Measurements from ENCODE around the gene TRAF4. TPM values are rescaled to one million over a fixed set of nuclear protein-coding genes. Genes with fewer than 3 reads are reported as not detected.

The TRAF4 gene
- total and polyA plus RNA-seq, 2 donors = 21.2 to 29.3 TPM

DNA sequence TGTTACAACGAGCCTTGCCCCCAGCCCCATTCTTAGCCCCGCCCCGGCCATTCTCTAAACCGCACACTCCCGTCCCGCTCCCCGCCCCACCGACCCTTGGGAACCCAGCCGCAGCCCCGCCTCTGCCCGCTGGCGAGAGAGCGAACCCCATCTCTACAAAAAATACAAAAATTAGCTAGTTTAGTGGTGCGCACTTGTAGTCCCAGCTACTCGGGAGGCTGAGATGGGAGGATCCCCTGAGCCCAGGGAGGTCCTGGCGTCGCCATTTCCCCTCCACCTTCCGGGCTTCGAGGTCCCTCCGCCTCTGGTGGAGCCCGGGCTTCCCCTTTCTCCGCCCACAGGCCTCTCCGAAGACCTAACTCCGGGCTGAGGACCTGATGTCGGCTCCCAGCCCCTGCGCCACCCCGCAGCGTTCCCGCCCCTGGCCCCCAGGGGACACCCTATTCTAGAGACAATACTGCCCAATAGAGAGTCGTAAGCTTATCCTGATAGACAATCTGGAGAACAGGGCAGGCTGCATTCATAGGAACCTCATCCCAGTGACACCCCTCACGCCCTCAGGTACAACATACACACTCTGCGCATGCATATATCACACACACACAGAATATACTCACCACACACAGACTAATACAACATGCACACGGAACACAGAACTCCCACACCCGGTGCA lies 31.6 kb upstream of the TRAF4 start:
- peaks cover 16 to 40% of the 10 kb centered on the region in 2 donors for H3K27me3 ChIP-seq (ENCODE audit: control insufficient read depth in 2 of 2, insufficient read depth in 1 of 2, low read length in 1 of 2)
- H3K9me3 ChIP-seq (ENCODE audit: control insufficient read depth in 2 of 2, insufficient read depth in 1 of 2, low read length in 1 of 2) = no peaks in the 10 kb centered on the region
- peak overlapping the region; percentile 44 to 88 for H3K27ac ChIP-seq (ENCODE audit: low read depth in 1 of 2, low read length in 1 of 2)
- peaks cover 8 to 30% of the 10 kb centered on the region in 2 donors for H3K4me1 ChIP-seq (ENCODE audit: control insufficient read depth in 2 of 2, insufficient read depth in 2 of 2, low read length in 2 of 2)
- H3K36me3 ChIP-seq (ENCODE audit: control insufficient read depth in 2 of 2, insufficient read depth in 2 of 2, low read length in 1 of 2) = no peaks in the 10 kb centered on the region
- peak overlapping the region; percentile 53 to 68 for H3K4me3 ChIP-seq (ENCODE audit: low read length in 2 of 2)
- 12% methylated on average over 34 of the region's 34 CpGs for WGBS
- peak in 3 of 9 donors; percentile 49 to 70 (median 60) for DNase-seq (ENCODE audit: low read depth in 6 of 9, low spot score in 9 of 9)

- DNase-seq (ENCODE audit: low read depth in 6 of 9, low spot score in 9 of 9) = no peak
- Histone ChIP-seq H3K9me3 (ENCODE audit: control insufficient read depth in 2 of 2, insufficient read depth in 1 of 2, low read length in 1 of 2) (no peaks in the 10 kb centered on the region), H3K36me3 (ENCODE audit: control insufficient read depth in 2 of 2, insufficient read depth in 2 of 2, low read length in 1 of 2) (no peaks in the 10 kb centered on the region), H3K4me3 (ENCODE audit: low read length in 2 of 2) (no peak overlapping the region), H3K27me3 (ENCODE audit: control insufficient read depth in 2 of 2, insufficient read depth in 1 of 2, low read length in 1 of 2) (peaks cover 23 to 46% of the 10 kb centered on the region in 2 donors), H3K4me1 (ENCODE audit: control insufficient read depth in 2 of 2, insufficient read depth in 2 of 2, low read length in 2 of 2) (peaks cover 13 to 35% of the 10 kb centered on the region in 2 donors), H3K27ac (ENCODE audit: low read depth in 1 of 2, low read length in 1 of 2) (peak overlapping the region in 1 of 2 donors; percentile 88)
- WGBS = 94% methylated on average over 7 of the region's 7 CpGs
Measured at GRCh38 chr17:28712705-28713415, 31.0 kb upstream of the TRAF4 start.

GRCh38 chr17:28714281-28714680 lies 29.5 kb upstream of the TRAF4 start:
- no peak for DNase-seq (ENCODE audit: low read depth in 6 of 9, low spot score in 9 of 9)
- 97% methylated on average over 3 of the region's 3 CpGs for WGBS
- Histone ChIP-seq H3K36me3 (ENCODE audit: control insufficient read depth in 2 of 2, insufficient read depth in 2 of 2, low read length in 1 of 2) (no peaks in the 10 kb centered on the region), H3K27me3 (ENCODE audit: control insufficient read depth in 2 of 2, insufficient read depth in 1 of 2, low read length in 1 of 2) (peaks cover 31 to 61% of the 10 kb centered on the region in 2 donors), H3K4me3 (ENCODE audit: low read length in 2 of 2) (no peak overlapping the region), H3K9me3 (ENCODE audit: control insufficient read depth in 2 of 2, insufficient read depth in 1 of 2, low read length in 1 of 2) (no peaks in the 10 kb centered on the region), H3K4me1 (ENCODE audit: control insufficient read depth in 2 of 2, insufficient read depth in 2 of 2, low read length in 2 of 2) (peaks cover 16 to 49% of the 10 kb centered on the region in 2 donors), H3K27ac (ENCODE audit: low read depth in 1 of 2, low read length in 1 of 2) (no peak overlapping the region)

- no peak for DNase-seq (ENCODE audit: low read depth in 6 of 9, low spot score in 9 of 9)
- H3K4me1 ChIP-seq (ENCODE audit: control insufficient read depth in 2 of 2, insufficient read depth in 2 of 2, low read length in 2 of 2) = peaks cover 16 to 47% of the 10 kb centered on the region in 2 donors
- no peaks in the 10 kb centered on the region for H3K36me3 ChIP-seq (ENCODE audit: control insufficient read depth in 2 of 2, insufficient read depth in 2 of 2, low read length in 1 of 2)
- H3K4me3 ChIP-seq (ENCODE audit: low read length in 2 of 2) = no peak overlapping the region
- WGBS = 97% methylated on average over 2 of the region's 2 CpGs
- no peaks in the 10 kb centered on the region for H3K9me3 ChIP-seq (ENCODE audit: control insufficient read depth in 2 of 2, insufficient read depth in 1 of 2, low read length in 1 of 2)
- H3K27ac ChIP-seq (ENCODE audit: low read depth in 1 of 2, low read length in 1 of 2) = no peak overlapping the region
- H3K27me3 ChIP-seq (ENCODE audit: control insufficient read depth in 2 of 2, insufficient read depth in 1 of 2, low read length in 1 of 2) = peaks cover 31 to 62% of the 10 kb centered on the region in 2 donors
Measured at GRCh38 chr17:28715217-28715616, 28.6 kb upstream of the TRAF4 start.

GRCh38 chr17:28716740-28717577 lies 26.9 kb upstream of the TRAF4 start:
- WGBS = 42% methylated on average over 63 of the region's 63 CpGs
- Histone ChIP-seq H3K27me3 (ENCODE audit: control insufficient read depth in 2 of 2, insufficient read depth in 1 of 2, low read length in 1 of 2) (peaks cover 31 to 62% of the 10 kb centered on the region in 2 donors), H3K9me3 (ENCODE audit: control insufficient read depth in 2 of 2, insufficient read depth in 1 of 2, low read length in 1 of 2) (no peaks in the 10 kb centered on the region), H3K36me3 (ENCODE audit: control insufficient read depth in 2 of 2, insufficient read depth in 2 of 2, low read length in 1 of 2) (peaks cover 10 to 13% of the 10 kb centered on the region in 2 donors), H3K27ac (ENCODE audit: low read depth in 1 of 2, low read length in 1 of 2) (peak overlapping the region; percentile 18 to 69), H3K4me1 (ENCODE audit: control insufficient read depth in 2 of 2, insufficient read depth in 2 of 2, low read length in 2 of 2) (peaks cover 18 to 49% of the 10 kb centered on the region in 2 donors), H3K4me3 (ENCODE audit: low read length in 2 of 2) (peak overlapping the region; percentile 42 to 45)
- no peak for DNase-seq (ENCODE audit: low read depth in 6 of 9, low spot score in 9 of 9)

GRCh38 chr17:28717578-28718332 lies 26.1 kb upstream of the TRAF4 start, which contains the start of gene RAB34:
Gene RAB34 (minus strand): TSS chr17:28717868. CDS start chr17:28717266, 602 bp downstream.
- peak in 1 of 9 donors; percentile 39 for DNase-seq (ENCODE audit: low read depth in 6 of 9, low spot score in 9 of 9)
- H3K4me3 ChIP-seq (ENCODE audit: low read length in 2 of 2) = peak within 1 kb of the TSS; percentile 42 to 45
- H3K27ac ChIP-seq (ENCODE audit: low read depth in 1 of 2, low read length in 1 of 2) = peak within 1 kb of the TSS; percentile 37 to 69
- no peaks in the 10 kb centered on the region for H3K9me3 ChIP-seq (ENCODE audit: control insufficient read depth in 2 of 2, insufficient read depth in 1 of 2, low read length in 1 of 2)
- WGBS = 8% methylated on average over 60 of the region's 60 CpGs
- H3K27me3 ChIP-seq (ENCODE audit: control insufficient read depth in 2 of 2, insufficient read depth in 1 of 2, low read length in 1 of 2) = peaks cover 31 to 58% of the 10 kb centered on the region in 2 donors
- peaks cover 18 to 21% of the 10 kb centered on the region in 2 donors for H3K36me3 ChIP-seq (ENCODE audit: control insufficient read depth in 2 of 2, insufficient read depth in 2 of 2, low read length in 1 of 2)
- H3K4me1 ChIP-seq (ENCODE audit: control insufficient read depth in 2 of 2, insufficient read depth in 2 of 2, low read length in 2 of 2) = peaks cover 16 to 48% of the 10 kb centered on the region in 2 donors

DNA sequence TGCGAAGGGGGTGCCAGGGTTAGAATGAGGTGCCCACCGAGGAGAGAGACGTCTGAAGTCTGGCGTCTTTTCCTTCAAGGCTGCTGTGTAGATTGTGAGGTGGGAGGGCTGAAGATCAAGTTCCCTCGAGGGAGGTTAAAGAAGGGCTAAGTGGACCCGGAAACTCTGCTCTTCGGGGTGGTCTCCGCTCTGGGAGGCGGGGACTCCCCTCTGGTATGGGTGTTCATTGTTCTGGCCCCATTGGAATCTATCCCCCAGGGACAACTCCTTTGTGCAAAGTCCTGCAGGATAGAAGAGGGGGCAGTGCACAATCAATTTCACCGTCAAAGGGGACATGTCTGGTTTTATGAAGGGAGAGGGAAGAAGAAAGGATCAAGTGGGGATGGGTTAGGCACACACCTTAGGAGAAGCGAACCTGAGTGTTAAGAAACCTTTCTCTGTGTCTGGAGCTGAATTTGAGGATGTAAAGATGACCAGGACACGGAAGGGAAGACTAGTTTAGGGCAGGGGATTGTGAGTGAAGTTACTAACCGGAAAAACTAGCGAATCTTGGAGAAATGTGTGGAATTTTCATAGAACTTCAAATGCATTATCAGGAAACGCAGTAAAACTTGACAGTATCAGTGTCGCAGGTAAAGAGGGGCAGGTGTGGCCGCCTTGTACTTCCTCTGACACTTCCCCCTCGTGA lies 25.3 kb upstream of the TRAF4 start:
- Histone ChIP-seq H3K27me3 (ENCODE audit: control insufficient read depth in 2 of 2, insufficient read depth in 1 of 2, low read length in 1 of 2) (peaks cover 31 to 56% of the 10 kb centered on the region in 2 donors), H3K27ac (ENCODE audit: low read depth in 1 of 2, low read length in 1 of 2) (peak overlapping the region in 1 of 2 donors; percentile 10), H3K4me1 (ENCODE audit: control insufficient read depth in 2 of 2, insufficient read depth in 2 of 2, low read length in 2 of 2) (peaks cover 16 to 53% of the 10 kb centered on the region in 2 donors), H3K4me3 (ENCODE audit: low read length in 2 of 2) (peak overlapping the region; percentile 42 to 45), H3K36me3 (ENCODE audit: control insufficient read depth in 2 of 2, insufficient read depth in 2 of 2, low read length in 1 of 2) (peaks cover 26 to 28% of the 10 kb centered on the region in 2 donors), H3K9me3 (ENCODE audit: control insufficient read depth in 2 of 2, insufficient read depth in 1 of 2, low read length in 1 of 2) (no peaks in the 10 kb centered on the region)
- WGBS = 60% methylated on average over 18 of the region's 18 CpGs
- peak in 1 of 9 donors; percentile 27 for DNase-seq (ENCODE audit: low read depth in 6 of 9, low spot score in 9 of 9)

- H3K4me3 ChIP-seq (ENCODE audit: low read length in 2 of 2) = peak overlapping the region; percentile 64 to 85
- peaks cover 31 to 54% of the 10 kb centered on the region in 2 donors for H3K27me3 ChIP-seq (ENCODE audit: control insufficient read depth in 2 of 2, insufficient read depth in 1 of 2, low read length in 1 of 2)
- H3K9me3 ChIP-seq (ENCODE audit: control insufficient read depth in 2 of 2, insufficient read depth in 1 of 2, low read length in 1 of 2) = no peaks in the 10 kb centered on the region
- WGBS = 50% methylated on average over 18 of the region's 18 CpGs
- peaks cover 16 to 54% of the 10 kb centered on the region in 2 donors for H3K4me1 ChIP-seq (ENCODE audit: control insufficient read depth in 2 of 2, insufficient read depth in 2 of 2, low read length in 2 of 2)
- peaks cover 29 to 33% of the 10 kb centered on the region in 2 donors for H3K36me3 ChIP-seq (ENCODE audit: control insufficient read depth in 2 of 2, insufficient read depth in 2 of 2, low read length in 1 of 2)
- no peak for DNase-seq (ENCODE audit: low read depth in 6 of 9, low spot score in 9 of 9)
- peak overlapping the region; percentile 82 to 87 for H3K27ac ChIP-seq (ENCODE audit: low read depth in 1 of 2, low read length in 1 of 2)
Measured at GRCh38 chr17:28719021-28719433, 24.8 kb upstream of the TRAF4 start.

All from thymus (tissue), 11 donors.